ENCODE measurements around the gene EIF2B4.
"Not testable (repeated sequence)": the region's sequence is repeated elsewhere in the genome, so short reads cannot be mapped to it uniquely, and the experiment has no call there.

The EIF2B4 gene

GRCh38 chr2:27335311-27335710 is 34.8 kb downstream of the EIF2B4 start:
- DNase-seq = no peak

- DNase-seq = no peak
These were observed 45.4 kb downstream of the EIF2B4 start for GRCh38 chr2:27324720-27325119.

GRCh38 chr2:27323596-27324285 is 46.4 kb downstream of the EIF2B4 start:
- DNase-seq = no peak

- DNase-seq = peak; percentile 85
These were observed 47.2 kb downstream of the EIF2B4 start, which contains the start of gene MPV17 for GRCh38 chr2:27322766-27323595. MPV17 (minus strand) TSS chr2:27323097; CDS start chr2:27322517, 580 bp downstream.

- no peak for DNase-seq
These were observed 47.8 kb downstream of the EIF2B4 start for GRCh38 chr2:27322301-27322765.

GRCh38 chr2:27320958-27321543 is 49.1 kb downstream of the EIF2B4 start:
- no peak for DNase-seq

GRCh38 chr2:27319839-27320238 is 50.3 kb downstream of the EIF2B4 start:
- DNase-seq = not testable (repeated sequence)

GRCh38 chr2:27316655-27317412 is 53.3 kb downstream of the EIF2B4 start:
- peak; percentile 61 for DNase-seq

- DNase-seq = no peak
These were observed 55.0 kb downstream of the EIF2B4 start for GRCh38 chr2:27315122-27315521.

- DNase-seq = no peak
These were observed 55.4 kb downstream of the EIF2B4 start for GRCh38 chr2:27314709-27315108.

All from DMS79 (cell line).